Effector memory CD4-positive, alpha-beta T cell (primary cell): ENCODE measurements around the gene DHRS9.

ENCODE experiments used
- DNase-seq, 3 donors: peaks; one replicate each; pipeline ENCODE4 v3.0.0-alpha.2; 2020
- H3K27ac ChIP-seq: 2 replicates; pipeline ENCODE4 v1.7.0; 2013; ENCODE audit warnings: mild to moderate bottlenecking, low read length, moderate library complexity; ENCODE audit not compliant: insufficient read depth, poor library complexity, severe bottlenecking
- H3K27me3 ChIP-seq: replicated peaks from 2 replicates; pipeline ENCODE4 v1.7.0; 2013; ENCODE audit warnings: mild to moderate bottlenecking, low read length; ENCODE audit not compliant: insufficient read depth, control insufficient read depth, poor library complexity, severe bottlenecking
- H3K36me3 ChIP-seq: 2 replicates; pipeline ENCODE4 v1.7.0; 2013; ENCODE audit warnings: mild to moderate bottlenecking, low read length, moderate library complexity; ENCODE audit not compliant: control insufficient read depth, insufficient read depth
- H3K4me1 ChIP-seq: 2 replicates; pipeline ENCODE4 v1.7.0; 2013; ENCODE audit warnings: low read length, mild to moderate bottlenecking; ENCODE audit not compliant: control insufficient read depth, insufficient read depth, poor library complexity, severe bottlenecking
- H3K4me3 ChIP-seq: 2 replicates; pipeline ENCODE4 v1.7.0; 2013; ENCODE audit warnings: low read length, low read depth, mild to moderate bottlenecking; ENCODE audit not compliant: insufficient read depth, poor library complexity, severe bottlenecking
- H3K9me3 ChIP-seq: 2 replicates; pipeline ENCODE4 v1.7.0; 2013; ENCODE audit warnings: mild to moderate bottlenecking, low read length, moderate library complexity; ENCODE audit not compliant: control insufficient read depth

Gene DHRS9

DNA sequence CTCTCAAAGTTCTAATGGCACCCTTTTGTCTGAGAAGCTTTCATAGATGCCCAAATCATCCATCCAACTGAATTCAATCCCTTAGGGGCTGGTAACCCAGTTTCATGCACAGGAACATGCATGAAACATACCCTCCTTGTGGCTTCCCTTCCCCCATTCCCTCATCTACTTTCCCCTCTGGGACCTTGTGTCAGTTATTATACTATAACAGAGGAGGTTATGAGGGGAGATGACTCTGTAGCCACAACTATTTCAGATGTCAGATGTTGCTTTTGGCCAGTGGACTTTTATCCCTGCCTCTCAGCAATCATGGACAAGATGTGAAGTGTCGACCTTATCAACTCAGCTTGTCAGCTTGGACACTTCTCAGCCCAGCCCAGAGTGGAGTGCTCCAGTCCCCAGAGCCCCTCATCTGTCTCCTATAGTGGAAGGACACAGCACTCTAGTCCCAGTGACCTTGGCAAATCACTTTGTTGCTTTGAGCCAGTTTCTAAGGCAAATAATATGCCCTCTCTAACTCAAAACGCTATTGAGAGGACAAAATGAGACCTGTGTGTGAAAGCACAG is 8.4 kb downstream of the DHRS9 start:
- Histone ChIP-seq H3K27ac (no peak overlapping the region), H3K27me3 (no peaks in the 10 kb centered on the region)
- DNase-seq = no peak

DNA sequence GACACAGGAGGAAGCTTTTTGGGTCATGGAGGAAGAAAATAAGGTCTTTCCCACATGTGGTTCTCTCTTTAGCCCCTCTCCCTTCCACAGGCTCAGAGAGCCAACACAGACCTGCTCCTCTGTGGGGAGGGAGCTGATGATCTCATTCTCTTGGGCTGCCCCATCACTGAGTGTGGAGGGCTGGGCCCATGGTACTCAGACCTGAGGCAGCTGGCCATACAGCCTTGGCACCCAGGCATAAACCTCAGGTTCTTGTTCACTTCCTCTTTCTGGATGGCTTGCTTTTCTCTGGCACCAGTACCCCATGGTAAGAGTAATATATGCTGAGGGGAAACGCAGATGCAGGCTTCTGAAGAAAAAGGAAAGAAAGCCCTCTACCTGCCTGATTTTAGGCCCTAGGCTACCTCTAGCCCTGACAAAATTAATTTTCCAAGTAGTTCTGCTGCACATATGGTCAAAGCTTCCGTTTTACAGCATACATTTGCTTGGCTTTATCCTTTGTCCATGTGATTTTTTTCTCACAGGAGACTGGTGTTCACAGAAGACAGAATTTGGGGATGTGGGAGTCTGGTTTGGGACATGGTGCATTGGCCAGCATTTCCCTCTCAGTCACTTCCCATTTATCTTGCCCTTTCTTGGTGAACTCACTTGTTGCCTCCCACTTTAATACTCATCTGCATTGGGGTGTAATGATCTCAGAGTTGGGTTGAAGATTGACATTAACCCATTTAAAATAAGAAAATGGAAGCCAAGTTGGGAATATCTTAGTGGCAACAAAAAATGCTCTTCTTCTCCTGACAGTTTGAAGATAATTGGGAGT is 11.1 kb downstream of the DHRS9 start:
- Histone ChIP-seq H3K27ac (no peak overlapping the region), H3K4me1 (no peaks in the 10 kb centered on the region), H3K36me3 (no peaks in the 10 kb centered on the region), H3K4me3 (no peak overlapping the region), H3K27me3 (no peaks in the 10 kb centered on the region), H3K9me3 (no peaks in the 10 kb centered on the region)
- DNase-seq = no peak

More for the DNA sequence above, 8.4 kb downstream of the DHRS9 start:
- Histone ChIP-seq H3K9me3 (no peaks in the 10 kb centered on the region), H3K4me3 (no peak overlapping the region), H3K4me1 (no peaks in the 10 kb centered on the region), H3K36me3 (no peaks in the 10 kb centered on the region)

DNA sequence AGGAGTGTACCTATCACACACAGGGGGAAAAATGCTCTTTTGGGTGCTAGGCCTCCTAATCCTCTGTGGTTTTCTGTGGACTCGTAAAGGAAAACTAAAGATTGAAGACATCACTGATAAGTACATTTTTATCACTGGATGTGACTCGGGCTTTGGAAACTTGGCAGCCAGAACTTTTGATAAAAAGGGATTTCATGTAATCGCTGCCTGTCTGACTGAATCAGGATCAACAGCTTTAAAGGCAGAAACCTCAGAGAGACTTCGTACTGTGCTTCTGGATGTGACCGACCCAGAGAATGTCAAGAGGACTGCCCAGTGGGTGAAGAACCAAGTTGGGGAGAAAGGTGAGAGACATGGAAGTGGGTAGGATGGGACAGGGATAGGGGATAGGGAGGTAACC is 12.2 kb downstream of the DHRS9 start:
- H3K4me3 ChIP-seq = no peak overlapping the region
- H3K36me3 ChIP-seq = no peaks in the 10 kb centered on the region
- DNase-seq = no peak
- H3K4me1 ChIP-seq = no peaks in the 10 kb centered on the region
- no peaks in the 10 kb centered on the region for H3K27me3 ChIP-seq
- no peaks in the 10 kb centered on the region for H3K9me3 ChIP-seq
- no peak overlapping the region for H3K27ac ChIP-seq

DNA sequence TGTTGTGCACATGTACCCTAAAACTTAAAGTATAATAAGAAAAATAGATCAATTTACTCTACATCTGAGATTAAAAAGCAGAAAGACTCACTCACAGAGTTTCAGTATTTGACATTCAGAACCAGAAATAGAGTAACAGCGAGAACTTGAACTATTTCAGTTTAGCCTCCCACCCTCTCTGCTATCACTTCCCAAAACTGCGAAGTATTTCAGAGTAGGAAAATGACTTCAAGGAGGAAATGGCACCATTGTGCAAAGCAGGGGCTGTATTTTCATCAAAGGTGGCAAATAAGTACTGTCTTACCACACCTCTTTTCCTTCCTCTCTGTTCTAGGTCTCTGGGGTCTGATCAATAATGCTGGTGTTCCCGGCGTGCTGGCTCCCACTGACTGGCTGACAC is 13.6 kb downstream of the DHRS9 start:
- no peaks in the 10 kb centered on the region for H3K4me1 ChIP-seq
- H3K27ac ChIP-seq = no peak overlapping the region
- no peaks in the 10 kb centered on the region for H3K27me3 ChIP-seq
- H3K9me3 ChIP-seq = no peaks in the 10 kb centered on the region
- DNase-seq = no peak
- H3K4me3 ChIP-seq = no peak overlapping the region
- H3K36me3 ChIP-seq = no peaks in the 10 kb centered on the region

DNA sequence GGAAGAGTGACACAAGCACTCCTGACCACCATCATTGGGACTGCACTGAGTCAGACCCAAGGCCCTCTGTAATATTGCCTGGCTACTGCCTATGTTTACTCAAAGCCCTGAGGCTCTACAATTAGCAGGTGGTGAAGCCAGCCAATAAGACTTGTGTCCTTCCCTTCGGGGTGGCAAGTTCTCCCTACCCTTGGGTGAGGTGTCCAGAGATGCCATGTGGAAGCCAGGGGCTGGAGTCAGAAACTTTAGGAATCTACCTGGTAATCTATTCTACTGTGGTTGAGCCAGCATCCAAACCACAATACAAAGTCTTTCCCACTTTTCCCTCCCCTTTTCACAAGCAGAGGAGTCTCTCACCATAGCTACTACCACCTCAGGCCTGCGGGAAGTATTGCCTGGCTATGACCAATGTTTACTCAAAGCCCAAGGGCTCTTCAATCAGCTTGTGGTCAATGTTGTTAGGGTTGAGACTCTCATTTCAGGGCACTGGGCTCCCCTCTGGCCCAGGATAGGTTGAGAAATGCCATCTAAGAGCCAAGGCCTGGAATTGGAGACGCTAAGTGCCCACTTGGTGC is 17.6 kb downstream of the DHRS9 start:
- no peak for DNase-seq
- H3K4me3 ChIP-seq = no peak overlapping the region
- no peaks in the 10 kb centered on the region for H3K9me3 ChIP-seq
- no peaks in the 10 kb centered on the region for H3K36me3 ChIP-seq
- H3K27ac ChIP-seq = no peak overlapping the region
- no peaks in the 10 kb centered on the region for H3K4me1 ChIP-seq
- H3K27me3 ChIP-seq = no peaks in the 10 kb centered on the region

DNA sequence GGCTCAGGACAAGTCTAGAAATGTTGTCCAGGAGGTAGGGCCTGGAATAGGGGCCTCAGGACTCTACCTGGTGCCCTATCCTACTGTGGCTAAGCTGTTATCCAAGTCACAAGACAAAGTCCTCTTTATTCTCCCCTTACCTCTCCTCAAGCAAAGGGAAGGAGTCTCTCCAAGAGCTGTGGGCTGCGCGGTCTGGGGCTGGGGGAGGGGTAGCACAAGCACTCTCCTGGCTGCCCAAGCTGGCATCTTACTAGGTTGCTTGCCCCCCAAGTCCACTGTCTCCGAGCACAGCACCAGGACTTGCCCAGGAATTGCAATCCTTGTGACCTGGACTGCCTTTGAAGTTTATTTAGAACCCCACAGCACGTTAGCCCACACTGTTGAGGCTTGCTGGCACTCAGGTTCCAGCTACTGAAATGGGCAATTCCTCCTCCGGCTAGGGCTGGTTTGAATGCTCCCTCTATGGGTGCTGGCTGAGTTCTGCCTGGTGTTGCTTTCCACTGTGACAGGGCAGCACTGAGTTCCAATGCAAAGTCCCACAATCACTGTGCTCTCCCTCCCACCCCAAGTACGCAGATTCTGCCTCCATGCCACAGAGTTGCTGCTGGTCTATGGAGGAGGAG is 18.5 kb downstream of the DHRS9 start:
- no peak overlapping the region for H3K27ac ChIP-seq
- no peaks in the 10 kb centered on the region for H3K9me3 ChIP-seq
- no peaks in the 10 kb centered on the region for H3K27me3 ChIP-seq
- DNase-seq = no peak
- H3K4me3 ChIP-seq = no peak overlapping the region
- H3K36me3 ChIP-seq = no peaks in the 10 kb centered on the region
- no peaks in the 10 kb centered on the region for H3K4me1 ChIP-seq

GRCh38 chr2:169089182-169089581 is 19.8 kb downstream of the DHRS9 start:
- no peaks in the 10 kb centered on the region for H3K36me3 ChIP-seq
- H3K9me3 ChIP-seq = no peaks in the 10 kb centered on the region
- H3K27me3 ChIP-seq = no peaks in the 10 kb centered on the region
- no peaks in the 10 kb centered on the region for H3K4me1 ChIP-seq
- no peak overlapping the region for H3K4me3 ChIP-seq
- no peak overlapping the region for H3K27ac ChIP-seq
- DNase-seq = no peak

- no peak for DNase-seq
- no peaks in the 10 kb centered on the region for H3K4me1 ChIP-seq
- no peak overlapping the region for H3K27ac ChIP-seq
Observed at GRCh38 chr2:169090133-169090820, 20.9 kb downstream of the DHRS9 start.

GRCh38 chr2:169091256-169091655 is 21.9 kb downstream of the DHRS9 start:
- no peaks in the 10 kb centered on the region for H3K9me3 ChIP-seq
- H3K4me3 ChIP-seq = no peak overlapping the region
- no peaks in the 10 kb centered on the region for H3K4me1 ChIP-seq
- no peak overlapping the region for H3K27ac ChIP-seq
- no peaks in the 10 kb centered on the region for H3K27me3 ChIP-seq
- H3K36me3 ChIP-seq = no peaks in the 10 kb centered on the region
- no peak for DNase-seq

More at GRCh38 chr2:169090133-169090820, 20.9 kb downstream of the DHRS9 start:
- Histone ChIP-seq H3K36me3 (no peaks in the 10 kb centered on the region), H3K9me3 (no peaks in the 10 kb centered on the region), H3K4me3 (no peak overlapping the region), H3K27me3 (no peaks in the 10 kb centered on the region)
